ENCODE results near the gene SLC52A3.
"Not testable (repeated sequence)": the region's sequence is repeated elsewhere in the genome, so short reads cannot be mapped to it uniquely, and the experiment has no call there.

Gene SLC52A3

GRCh38 chr20:768426-768978 lies at the start of gene SLC52A3:
TSS of gene SLC52A3 (minus strand) at chr20:768500. CDS start at chr20:765774, 2,726 bp downstream.
- in situ Hi-C loops (cut with MboI; ENCODE audit: low sequenced_read_pairs) = no loop called here

GRCh38 chr20:815914-816606 lies 47.8 kb upstream of the SLC52A3 start:
- in situ Hi-C loops (cut with MboI; ENCODE audit: low sequenced_read_pairs) = loop anchor here (5.0 to 25.0 kb wide), 2 partner anchors 141 to 296 kb away; partner anchors contain the start of gene PSMF1

- in situ Hi-C loops (cut with MboI; ENCODE audit: low sequenced_read_pairs) = loop anchor here (5.0 to 25.0 kb wide), 2 partner anchors 142 to 297 kb away; partner anchors contain the start of gene PSMF1
These were observed 46.9 kb upstream of the SLC52A3 start for GRCh38 chr20:815226-815625.

- in situ Hi-C loops (cut with MboI; ENCODE audit: low sequenced_read_pairs) = loop anchor here (25.0 kb wide), 1 partner anchor 299 kb away; the partner anchor contains the start of gene PSMF1
These were observed 45.1 kb upstream of the SLC52A3 start for GRCh38 chr20:813390-813789.

GRCh38 chr20:812435-812814 lies 44.1 kb upstream of the SLC52A3 start:
- in situ Hi-C loops (cut with MboI; ENCODE audit: low sequenced_read_pairs) = loop anchor here (25.0 kb wide), 1 partner anchor 300 kb away; the partner anchor contains the start of gene PSMF1

GRCh38 chr20:811776-812434 lies 43.6 kb upstream of the SLC52A3 start:
- in situ Hi-C loops (cut with MboI; ENCODE audit: low sequenced_read_pairs) = loop anchor here (25.0 kb wide), 1 partner anchor 300 kb away; the partner anchor contains the start of gene PSMF1

GRCh38 chr20:805713-806112 lies 37.4 kb upstream of the SLC52A3 start:
- in situ Hi-C loops (cut with MboI; ENCODE audit: low sequenced_read_pairs) = loop anchor here (25.0 kb wide), 1 partner anchor 307 kb away; the partner anchor contains the start of gene PSMF1

GRCh38 chr20:801678-802077 lies 33.4 kb upstream of the SLC52A3 start:
- in situ Hi-C loops (cut with MboI; ENCODE audit: low sequenced_read_pairs) = loop anchor here (25.0 kb wide), 1 partner anchor 311 kb away; the partner anchor contains the start of gene PSMF1

GRCh38 chr20:800026-800425 lies 31.7 kb upstream of the SLC52A3 start:
- in situ Hi-C loops (cut with MboI; ENCODE audit: low sequenced_read_pairs) = loop anchor here (25.0 kb wide), 1 partner anchor 312 kb away; the partner anchor contains the start of gene PSMF1

- in situ Hi-C loops (cut with MboI; ENCODE audit: low sequenced_read_pairs) = not testable (repeated sequence)
These were observed 30.4 kb upstream of the SLC52A3 start for GRCh38 chr20:798746-799145.

- in situ Hi-C loops (cut with MboI; ENCODE audit: low sequenced_read_pairs) = no loop called here
These were observed 28.6 kb upstream of the SLC52A3 start for GRCh38 chr20:796921-797320.

- in situ Hi-C loops (cut with MboI; ENCODE audit: low sequenced_read_pairs) = no loop called here
These were observed 23.9 kb upstream of the SLC52A3 start for GRCh38 chr20:792248-792647.

GRCh38 chr20:791056-791455 lies 22.8 kb upstream of the SLC52A3 start:
- in situ Hi-C loops (cut with MboI; ENCODE audit: low sequenced_read_pairs) = no loop called here

GRCh38 chr20:787825-788224 lies 19.5 kb upstream of the SLC52A3 start:
- in situ Hi-C loops (cut with MboI; ENCODE audit: low sequenced_read_pairs) = no loop called here

GRCh38 chr20:779771-780170 lies 11.5 kb upstream of the SLC52A3 start:
- in situ Hi-C loops (cut with MboI; ENCODE audit: low sequenced_read_pairs) = no loop called here

GRCh38 chr20:776165-776564 lies 7.9 kb upstream of the SLC52A3 start:
- in situ Hi-C loops (cut with MboI; ENCODE audit: low sequenced_read_pairs) = no loop called here

GRCh38 chr20:775679-776135 lies 7.4 kb upstream of the SLC52A3 start:
- in situ Hi-C loops (cut with MboI; ENCODE audit: low sequenced_read_pairs) = no loop called here

GRCh38 chr20:774660-775057 lies 6.4 kb upstream of the SLC52A3 start:
- in situ Hi-C loops (cut with MboI; ENCODE audit: low sequenced_read_pairs) = no loop called here

- in situ Hi-C loops (cut with MboI; ENCODE audit: low sequenced_read_pairs) = no loop called here
These were observed 5.8 kb upstream of the SLC52A3 start for GRCh38 chr20:774016-774659.

GRCh38 chr20:772806-773205 lies 4.5 kb upstream of the SLC52A3 start:
- in situ Hi-C loops (cut with MboI; ENCODE audit: low sequenced_read_pairs) = no loop called here
